ENCODE measurements around the gene UAP1L1. TPM values are rescaled to one million over a fixed set of nuclear protein-coding genes. Genes with fewer than 3 reads are reported as not detected.

The UAP1L1 gene
- total RNA-seq, 2 experiments from 2014 or later, result 6.5 to 6.8 TPM

GRCh38 chr9:137127301-137128157 is 50.2 kb downstream of the UAP1L1 start:
- no peaks in the 10 kb centered on the region for H3K9me3 Mint-ChIP-seq
- H3K4me3 Mint-ChIP-seq, result peak overlapping the region; percentile 93
- Histone ChIP-seq H3K9me3 (ENCODE audit: control insufficient read depth in 1 of 2, insufficient read depth in 1 of 2, low read length in 2 of 2) (peaks cover 4 to 19% of the 10 kb centered on the region in 2 experiments), H3K27me3 (ENCODE audit: control insufficient read depth in 1 of 2, insufficient read depth in 2 of 2, low read length in 2 of 2) (no peaks in the 10 kb centered on the region), H3K4me3 (ENCODE audit: low read length) (peak overlapping the region; percentile 72), H3K27ac (ENCODE audit: low read depth in 1 of 2, low read length in 2 of 2) (peak overlapping the region; percentile 61 to 84), H3K36me3 (ENCODE audit: insufficient read depth, low read length) (no peaks in the 10 kb centered on the region), H3K4me1 (ENCODE audit: insufficient read depth, low read length) (peaks cover 37% of the 10 kb centered on the region)
- ATAC-seq (ENCODE audit: poor library complexity), result no peak
- H3K4me1 Mint-ChIP-seq (ENCODE audit: low read depth), result peaks cover 30% of the 10 kb centered on the region
- peak in 7 of 14 experiments; percentile 22 to 80 (median 56) for DNase-seq
- H3K27ac Mint-ChIP-seq, result peak overlapping the region; percentile 81
- intact Hi-C loops (cut with DNase I, micrococcal nuclease), result loop anchor here (2.0 to 10.0 kb wide), 4 partner anchors 40 to 95 kb away; partner anchors contain the start of genes ANAPC2 (in 1 of the 2), LRRC26 (in 1 of the 2), MAN1B1 (in 1 of the 2) and RNF208 (in 1 of the 2)
- TF ChIP-seq, protein P1, sequence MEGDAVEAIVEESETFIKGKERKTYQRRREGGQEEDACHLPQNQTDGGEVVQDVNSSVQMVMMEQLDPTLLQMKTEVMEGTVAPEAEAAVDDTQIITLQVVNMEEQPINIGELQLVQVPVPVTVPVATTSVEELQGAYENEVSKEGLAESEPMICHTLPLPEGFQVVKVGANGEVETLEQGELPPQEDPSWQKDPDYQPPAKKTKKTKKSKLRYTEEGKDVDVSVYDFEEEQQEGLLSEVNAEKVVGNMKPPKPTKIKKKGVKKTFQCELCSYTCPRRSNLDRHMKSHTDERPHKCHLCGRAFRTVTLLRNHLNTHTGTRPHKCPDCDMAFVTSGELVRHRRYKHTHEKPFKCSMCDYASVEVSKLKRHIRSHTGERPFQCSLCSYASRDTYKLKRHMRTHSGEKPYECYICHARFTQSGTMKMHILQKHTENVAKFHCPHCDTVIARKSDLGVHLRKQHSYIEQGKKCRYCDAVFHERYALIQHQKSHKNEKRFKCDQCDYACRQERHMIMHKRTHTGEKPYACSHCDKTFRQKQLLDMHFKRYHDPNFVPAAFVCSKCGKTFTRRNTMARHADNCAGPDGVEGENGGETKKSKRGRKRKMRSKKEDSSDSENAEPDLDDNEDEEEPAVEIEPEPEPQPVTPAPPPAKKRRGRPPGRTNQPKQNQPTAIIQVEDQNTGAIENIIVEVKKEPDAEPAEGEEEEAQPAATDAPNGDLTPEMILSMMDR (IDR thresholded peaks at IDR 0.05), result no peak
- ChIA-PET CTCF (interaction anchor here (1.0 to 2.1 kb wide), 4 partner anchors 32 to 109 kb away, joined by 3 to 6 read pairs (median 5); partner anchors contain the start of gene RNF224), POLR2A (interaction anchor here (0.6 to 1.2 kb wide), 6 partner anchors 12 to 113 kb away, joined by 3 to 5 read pairs (median 3); partner anchors contain the start of genes CYSRT1 and TUBB4B)
- peaks cover 11% of the 10 kb centered on the region for H3K36me3 Mint-ChIP-seq (ENCODE audit: low read depth)
- no peaks in the 10 kb centered on the region for H3K27me3 Mint-ChIP-seq

DNA sequence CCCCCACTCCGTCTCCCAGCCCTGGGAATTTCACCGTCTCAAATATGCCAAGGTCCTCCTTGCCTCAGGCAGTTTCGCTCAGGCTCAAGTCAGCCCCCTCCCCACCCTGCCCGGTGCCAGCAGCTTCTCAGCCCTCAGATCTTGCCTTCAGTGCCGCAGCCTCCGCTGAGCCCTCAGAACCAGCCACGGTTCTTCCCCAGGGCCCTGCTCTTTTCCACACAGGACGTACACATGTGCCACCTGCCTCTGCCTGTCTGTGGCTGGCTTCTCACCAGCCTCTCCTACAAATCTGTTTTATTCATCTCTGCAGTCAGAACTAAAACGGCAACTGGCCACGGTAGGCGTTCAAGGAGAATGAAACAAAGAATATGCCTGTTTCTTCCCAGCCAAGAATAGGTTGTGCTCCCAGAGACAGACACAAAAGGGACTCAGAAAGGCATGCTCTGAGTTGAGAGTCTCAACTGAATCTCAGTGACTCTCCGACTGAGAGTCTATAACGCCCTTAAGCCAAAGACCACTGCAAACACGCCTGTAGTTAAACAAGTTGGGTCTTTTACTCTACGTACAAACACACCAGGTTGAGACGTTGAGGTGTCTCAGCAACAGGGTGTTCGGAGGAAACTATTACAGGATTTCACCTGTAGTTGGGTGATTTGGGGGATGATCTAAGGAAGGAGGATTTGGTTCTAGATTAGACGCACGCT is 51.0 kb downstream of the UAP1L1 start:
- peaks cover 5% of the 10 kb centered on the region for H3K27me3 Mint-ChIP-seq
- H3K4me1 Mint-ChIP-seq (ENCODE audit: low read depth), result peaks cover 30% of the 10 kb centered on the region
- Histone ChIP-seq H3K27ac (ENCODE audit: low read depth in 1 of 2, low read length in 2 of 2) (peak overlapping the region; percentile 63 to 84), H3K27me3 (ENCODE audit: control insufficient read depth in 1 of 2, insufficient read depth in 2 of 2, low read length in 2 of 2) (peaks cover 0 to 4% of the 10 kb centered on the region in 2 experiments), H3K36me3 (ENCODE audit: insufficient read depth, low read length) (no peaks in the 10 kb centered on the region), H3K4me1 (ENCODE audit: insufficient read depth, low read length) (peaks cover 37% of the 10 kb centered on the region), H3K4me3 (ENCODE audit: low read length) (peak overlapping the region; percentile 72), H3K9me3 (ENCODE audit: control insufficient read depth in 1 of 2, insufficient read depth in 1 of 2, low read length in 2 of 2) (peaks cover 4 to 19% of the 10 kb centered on the region in 2 experiments)
- H3K27ac Mint-ChIP-seq, result peak overlapping the region; percentile 81
- H3K36me3 Mint-ChIP-seq (ENCODE audit: low read depth), result peaks cover 11% of the 10 kb centered on the region
- ChIA-PET CTCF (interaction anchor here (1.0 to 2.0 kb wide), 5 partner anchors 42 to 108 kb away, joined by 3 to 7 read pairs (median 5); partner anchors contain the start of genes MAN1B1, RNF224 and SSNA1), POLR2A (interaction anchor here (0.6 to 3.7 kb wide), 7 partner anchors 33 to 113 kb away, joined by 3 to 32 read pairs (median 5); partner anchors contain the start of genes CYSRT1, MAN1B1 and TUBB4B)
- no peaks in the 10 kb centered on the region for H3K9me3 Mint-ChIP-seq
- no peak for ATAC-seq (ENCODE audit: poor library complexity)
- peak overlapping the region; percentile 93 for H3K4me3 Mint-ChIP-seq
- intact Hi-C loops (cut with DNase I, micrococcal nuclease), result loop anchor here (2.0 to 10.0 kb wide), 4 partner anchors 41 to 94 kb away; partner anchors contain the start of genes ANAPC2 (in 1 of the 2), LRRC26 (in 1 of the 2), MAN1B1 (in 1 of the 2) and RNF208 (in 1 of the 2)
- peak in 2 of 14 experiments; percentile 55 to 65 for DNase-seq
- TF ChIP-seq, protein P1 (IDR thresholded peaks at IDR 0.05), result no peak

Measured in CD4-positive, alpha-beta T cell (primary cell).